NB4 (cell line): ENCODE data around the gene N4BP2L2.

Experiments used
- DNase-seq: peaks from one replicate; pipeline ENCODE4 v3.0.0; 2010; ENCODE audit warnings: low read depth
- H3K4me3 ChIP-seq: one replicate; pipeline ENCODE4 v1.5.1; 2011; ENCODE audit warnings: mild to moderate bottlenecking, low read depth, low read length, moderate library complexity
- CTCF ChIP-seq: IDR thresholded peaks from one replicate; pipeline ENCODE4 v1.5.1; 2012; ENCODE audit warnings: low read depth, low read length
- MAX ChIP-seq: IDR thresholded peaks from 2 replicates; pipeline ENCODE4 v1.6.1; 2011; ENCODE audit warnings: low read depth, low read length
- MYC ChIP-seq: IDR thresholded peaks from 2 replicates; pipeline ENCODE4 v1.6.1; 2011; ENCODE audit warnings: low read depth, low read length
- POLR2A ChIP-seq: IDR thresholded peaks from 2 replicates; pipeline ENCODE4 v1.6.1; 2011; ENCODE audit warnings: mild to moderate bottlenecking; ENCODE audit not compliant: insufficient read length; ENCODE audit errors: extremely low read depth

Gene N4BP2L2

GRCh38 chr13:32383836-32384618 is 154.6 kb downstream of the N4BP2L2 start:
- no peak for TF ChIP-seq MAX
- no peak for TF ChIP-seq POLR2A
- no peak for TF ChIP-seq MYC
- TF ChIP-seq CTCF: no peak
- no peak overlapping the region for H3K4me3 ChIP-seq
- no peak for DNase-seq
